Peyer's patch (tissue), 4 donors: ENCODE measurements around the gene PDCD4. TPM values are rescaled to one million over a fixed set of nuclear protein-coding genes. Genes with fewer than 3 reads are reported as not detected.

Experiments
- DNase-seq, 3 donors: peaks; one replicate each; pipeline ENCODE4 v3.0.0-alpha.2; 2017 to 2019
- H3K27ac ChIP-seq, 4 donors: fragments of 200-600 bp; sonication (generic); one replicate each; pipeline ENCODE4 v1.5.1; 2016 to 2019
- H3K27me3 ChIP-seq, 2 donors: fragments of 200-600 bp; sonication (generic); one replicate each; pipeline ENCODE4 v1.5.1; 2019
- H3K36me3 ChIP-seq, 3 donors: fragments of 200-600 bp; sonication (generic); one replicate each; pipeline ENCODE4 v1.5.1; 2016 to 2019
- H3K4me1 ChIP-seq, 4 donors: fragments of 200-600 bp; sonication (generic); one replicate each; pipeline ENCODE4 v1.5.1; 2016 to 2019
- H3K4me3 ChIP-seq, 4 donors: fragments of 200-600 bp; sonication (generic); 1 replicate in 3 of 4; 2 replicates in 1 of 4; pipeline ENCODE4 v1.5.1; 2016 to 2019; ENCODE audit warnings: mild to moderate bottlenecking in 1 of 4
- H3K9me3 ChIP-seq, 4 donors: fragments of 200-600 bp; sonication (generic); one replicate each; pipeline ENCODE4 v1.5.1; 2016 to 2019; ENCODE audit warnings: mild to moderate bottlenecking in 1 of 4
- POLR2A ChIP-seq, 2 donors: fragments of 450-650 bp; IDR thresholded peaks; one replicate each; pipeline ENCODE4 v1.5.1; 2017; ENCODE audit warnings: antibody characterized with exemption in 2 of 2, mild to moderate bottlenecking in 2 of 2, moderate library complexity in 2 of 2
- total RNA-seq, 4 donors: library from RNA; depleted of rRNA; stranded (reverse); fragments of >200 nt; gene quantifications; one replicate each; pipeline ENCODE4 v1.1.0, GENCODE V29; 2016
- TF ChIP-seq, protein P1 (sequence below), 6 experiments: fragments of 450-650 bp in 4 of 6; fragments of 200-600 bp in 2 of 6; sonication (generic) in 1 of 6; IDR thresholded peaks; one replicate each; pipeline ENCODE4 v1.5.1; 2017 to 2019; ENCODE audit warnings: antibody characterized with exemption in 6 of 6, mild to moderate bottlenecking in 3 of 6, moderate library complexity in 1 of 6

The PDCD4 gene
- total RNA-seq, 4 donors from 2014 or later, result 301 to 538 (median 330) TPM

DNA sequence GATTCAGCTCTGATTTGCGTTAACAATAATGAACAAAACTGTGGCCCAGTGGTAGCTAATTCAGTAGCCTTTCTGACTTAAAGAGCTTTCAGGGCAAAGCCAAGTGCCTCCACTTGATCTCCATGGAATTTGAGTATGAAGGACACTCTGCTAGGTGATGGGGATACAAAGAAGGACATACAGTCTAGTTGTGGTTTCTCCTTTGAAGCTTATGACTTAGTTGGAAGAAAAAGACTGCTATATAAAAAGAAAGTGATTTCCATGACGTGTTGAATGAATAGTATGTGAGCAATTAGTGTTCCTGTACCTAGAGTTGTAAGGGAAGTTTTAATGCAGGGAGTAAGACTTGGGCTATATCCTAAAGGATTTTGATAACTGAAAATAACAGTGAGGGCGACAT is 8.3 kb downstream of the PDCD4 start:
- Histone ChIP-seq H3K27me3 (no peaks in the 10 kb centered on the region), H3K4me1 (peaks cover 0 to 39% (median 7%) of the 10 kb centered on the region in 4 donors), H3K9me3 (no peaks in the 10 kb centered on the region), H3K4me3 (no peak overlapping the region), H3K27ac (no peak overlapping the region), H3K36me3 (peaks cover 0 to 84% (median 0%) of the 10 kb centered on the region in 3 donors)
- no peak for TF ChIP-seq POLR2A (IDR thresholded peaks at IDR 0.05)
- TF ChIP-seq, protein P1, sequence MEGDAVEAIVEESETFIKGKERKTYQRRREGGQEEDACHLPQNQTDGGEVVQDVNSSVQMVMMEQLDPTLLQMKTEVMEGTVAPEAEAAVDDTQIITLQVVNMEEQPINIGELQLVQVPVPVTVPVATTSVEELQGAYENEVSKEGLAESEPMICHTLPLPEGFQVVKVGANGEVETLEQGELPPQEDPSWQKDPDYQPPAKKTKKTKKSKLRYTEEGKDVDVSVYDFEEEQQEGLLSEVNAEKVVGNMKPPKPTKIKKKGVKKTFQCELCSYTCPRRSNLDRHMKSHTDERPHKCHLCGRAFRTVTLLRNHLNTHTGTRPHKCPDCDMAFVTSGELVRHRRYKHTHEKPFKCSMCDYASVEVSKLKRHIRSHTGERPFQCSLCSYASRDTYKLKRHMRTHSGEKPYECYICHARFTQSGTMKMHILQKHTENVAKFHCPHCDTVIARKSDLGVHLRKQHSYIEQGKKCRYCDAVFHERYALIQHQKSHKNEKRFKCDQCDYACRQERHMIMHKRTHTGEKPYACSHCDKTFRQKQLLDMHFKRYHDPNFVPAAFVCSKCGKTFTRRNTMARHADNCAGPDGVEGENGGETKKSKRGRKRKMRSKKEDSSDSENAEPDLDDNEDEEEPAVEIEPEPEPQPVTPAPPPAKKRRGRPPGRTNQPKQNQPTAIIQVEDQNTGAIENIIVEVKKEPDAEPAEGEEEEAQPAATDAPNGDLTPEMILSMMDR (IDR thresholded peaks at IDR 0.05), result no peak
- DNase-seq, result no peak

DNA sequence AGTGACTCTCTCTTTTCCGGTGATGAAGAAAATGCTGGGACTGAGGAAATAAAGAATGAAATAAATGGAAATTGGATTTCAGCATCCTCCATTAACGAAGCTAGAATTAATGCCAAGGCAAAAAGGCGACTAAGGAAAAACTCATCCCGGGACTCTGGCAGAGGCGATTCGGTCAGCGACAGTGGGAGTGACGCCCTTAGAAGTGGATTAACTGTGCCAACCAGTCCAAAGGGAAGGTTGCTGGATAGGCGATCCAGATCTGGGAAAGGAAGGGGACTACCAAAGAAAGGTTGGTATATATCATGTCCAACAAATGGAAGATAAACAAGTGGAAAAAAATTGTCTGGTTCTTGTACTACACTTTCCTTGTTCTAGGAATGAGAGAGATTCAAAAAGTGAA is 9.5 kb downstream of the PDCD4 start:
- TF ChIP-seq, protein P1 (IDR thresholded peaks at IDR 0.05), result no peak
- no peak for TF ChIP-seq POLR2A (IDR thresholded peaks at IDR 0.05)
- no peaks in the 10 kb centered on the region for H3K9me3 ChIP-seq
- DNase-seq, result no peak
- peaks cover 0 to 90% (median 0%) of the 10 kb centered on the region in 3 donors for H3K36me3 ChIP-seq
- H3K4me3 ChIP-seq, result no peak overlapping the region
- H3K27me3 ChIP-seq, result no peaks in the 10 kb centered on the region
- peaks cover 0 to 41% (median 10%) of the 10 kb centered on the region in 4 donors for H3K4me1 ChIP-seq
- H3K27ac ChIP-seq, result no peak overlapping the region

DNA sequence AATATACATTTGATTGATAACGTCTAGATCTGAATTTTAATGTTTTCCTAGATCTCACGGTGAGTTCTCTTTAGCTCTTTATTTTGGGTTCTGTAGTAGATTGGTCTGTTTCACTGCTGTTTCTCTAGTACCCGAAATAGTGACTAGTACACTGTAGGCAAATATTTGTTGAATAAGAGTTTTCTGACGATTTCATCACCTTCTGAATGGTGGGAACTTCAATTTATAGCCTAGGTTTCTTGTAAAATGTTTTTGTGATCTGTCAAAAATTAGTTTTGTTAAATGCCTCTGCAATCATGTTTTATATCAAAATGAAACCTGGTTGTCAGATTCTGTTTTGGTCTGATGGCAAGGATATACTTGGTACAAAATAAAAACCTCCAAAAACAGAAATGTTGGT is 10.2 kb downstream of the PDCD4 start:
- peaks cover 0 to 40% (median 10%) of the 10 kb centered on the region in 4 donors for H3K4me1 ChIP-seq
- H3K36me3 ChIP-seq, result peaks cover 0 to 90% (median 0%) of the 10 kb centered on the region in 3 donors

DNA sequence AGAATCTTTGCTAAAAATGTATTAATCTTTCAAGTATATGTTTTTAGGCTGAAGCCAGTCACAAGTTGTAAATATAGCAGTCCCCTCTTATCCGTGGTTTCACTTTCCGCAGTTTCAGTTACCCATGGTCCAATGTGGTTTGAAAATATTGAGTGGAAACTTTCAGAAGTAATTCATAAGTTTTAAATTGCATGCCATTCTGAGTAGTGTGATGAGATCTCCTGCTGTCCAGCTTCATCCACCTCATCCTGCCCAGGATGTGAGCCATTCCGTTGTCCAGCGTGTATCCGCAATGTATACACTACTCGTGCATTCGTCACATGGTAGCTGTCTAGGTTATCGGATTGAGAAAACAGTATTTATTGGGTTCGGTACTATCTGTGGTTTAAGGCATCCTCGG is 12.2 kb downstream of the PDCD4 start:
- H3K27ac ChIP-seq, result no peak overlapping the region
- no peaks in the 10 kb centered on the region for H3K27me3 ChIP-seq
- no peak for DNase-seq
- H3K9me3 ChIP-seq, result no peaks in the 10 kb centered on the region
- peaks cover 0 to 92% (median 0%) of the 10 kb centered on the region in 3 donors for H3K36me3 ChIP-seq
- no peak for TF ChIP-seq POLR2A (IDR thresholded peaks at IDR 0.05)
- TF ChIP-seq, protein P1 (IDR thresholded peaks at IDR 0.05), result no peak
- peaks cover 0 to 32% (median 10%) of the 10 kb centered on the region in 4 donors for H3K4me1 ChIP-seq
- H3K4me3 ChIP-seq, result no peak overlapping the region

More for the DNA sequence above, 10.2 kb downstream of the PDCD4 start:
- no peak overlapping the region for H3K27ac ChIP-seq
- H3K27me3 ChIP-seq, result no peaks in the 10 kb centered on the region
- H3K9me3 ChIP-seq, result no peaks in the 10 kb centered on the region
- no peak overlapping the region for H3K4me3 ChIP-seq
- no peak for DNase-seq
- TF ChIP-seq POLR2A (IDR thresholded peaks at IDR 0.05), result no peak
- TF ChIP-seq, protein P1 (IDR thresholded peaks at IDR 0.05), result no peak

DNA sequence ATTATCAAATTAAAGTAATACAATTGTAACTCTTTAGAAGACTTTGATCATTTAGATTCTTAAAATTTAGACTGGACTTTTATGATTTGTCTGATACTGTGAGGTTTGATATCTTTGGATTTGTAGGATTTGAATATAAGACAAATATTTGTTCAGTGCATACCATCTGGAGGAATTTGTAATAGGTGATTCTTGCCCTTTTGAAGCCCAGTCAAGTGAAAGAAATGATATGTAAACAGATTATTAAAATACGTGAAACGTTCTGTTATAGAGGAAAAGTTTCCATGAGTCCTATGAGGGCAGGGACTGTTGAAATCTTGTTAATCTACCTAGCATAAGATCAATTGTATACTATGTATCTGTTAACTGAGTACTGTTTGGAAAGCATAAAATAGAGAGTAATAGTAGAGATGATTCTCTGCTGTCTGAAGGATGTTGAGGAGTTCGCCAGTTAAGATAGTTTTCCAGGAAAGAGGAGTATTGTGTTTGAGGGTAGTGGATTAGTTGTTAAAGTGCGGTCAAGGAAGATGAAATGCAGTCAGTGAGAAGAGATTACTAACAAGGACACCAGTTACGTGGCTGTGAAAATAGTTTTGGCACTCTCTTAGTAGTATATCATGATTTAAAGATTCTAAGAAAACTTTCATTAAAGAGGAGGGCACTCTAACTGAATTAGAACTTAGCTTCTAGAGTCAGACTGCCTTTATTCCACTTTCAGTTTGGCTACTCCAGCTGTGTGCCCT is 14.4 kb downstream of the PDCD4 start:
- no peak for DNase-seq
- H3K36me3 ChIP-seq, result peaks cover 0 to 98% (median 0%) of the 10 kb centered on the region in 3 donors
- no peak overlapping the region for H3K4me3 ChIP-seq
- H3K9me3 ChIP-seq, result no peaks in the 10 kb centered on the region
- H3K27ac ChIP-seq, result no peak overlapping the region
- peaks cover 0 to 20% (median 8%) of the 10 kb centered on the region in 4 donors for H3K4me1 ChIP-seq
- TF ChIP-seq, protein P1 (IDR thresholded peaks at IDR 0.05), result no peak
- no peak for TF ChIP-seq POLR2A (IDR thresholded peaks at IDR 0.05)
- no peaks in the 10 kb centered on the region for H3K27me3 ChIP-seq
